Hepatocyte (in vitro differentiated cells): ENCODE measurements around the gene CALU. TPM values are rescaled to one million over a fixed set of nuclear protein-coding genes. Genes with fewer than 3 reads are reported as not detected.

Experiments used
- DNase-seq: peaks from one replicate; pipeline ENCODE4 v3.0.0-alpha.2; 2016; ENCODE audit warnings: low spot score
- H2AFZ ChIP-seq: fragments of 200-600 bp; sonication (generic); 2 replicates; pipeline ENCODE4 v1.6.0; 2016; ENCODE audit warnings: antibody characterized with exemption, mild to moderate bottlenecking
- H3K27ac ChIP-seq: fragments of 200-600 bp; sonication (generic); 2 replicates; pipeline ENCODE4 v1.5.1; 2016; ENCODE audit warnings: mild to moderate bottlenecking
- H3K27me3 ChIP-seq: fragments of 200-600 bp; sonication (generic); 2 replicates; pipeline ENCODE4 v1.6.1; 2016
- H3K36me3 ChIP-seq: fragments of 200-600 bp; sonication (generic); replicated peaks from 2 replicates; pipeline ENCODE4 v1.5.1; 2016; ENCODE audit warnings: low read depth; ENCODE audit not compliant: insufficient read depth
- H3K4me1 ChIP-seq: fragments of 200-600 bp; sonication (generic); 2 replicates; pipeline ENCODE4 v1.5.1; 2016; ENCODE audit warnings: mild to moderate bottlenecking, moderate library complexity; ENCODE audit not compliant: insufficient read depth
- H3K4me2 ChIP-seq: fragments of 200-600 bp; sonication (generic); 2 replicates; pipeline ENCODE4 v1.6.0; 2016
- H3K4me3 ChIP-seq: fragments of 200-600 bp; sonication (generic); 2 replicates; pipeline ENCODE4 v1.5.1; 2016; ENCODE audit warnings: mild to moderate bottlenecking
- H3K79me2 ChIP-seq: fragments of 200-600 bp; sonication (generic); 2 replicates; pipeline ENCODE4 v1.6.0; 2017; ENCODE audit warnings: mild to moderate bottlenecking
- H3K9me2 ChIP-seq: fragments of 200-600 bp; sonication (generic); replicated peaks from 2 replicates; pipeline ENCODE4 v1.6.0; 2017; ENCODE audit warnings: mild to moderate bottlenecking; ENCODE audit not compliant: insufficient read depth
- H3K9me3 ChIP-seq: fragments of 200-600 bp; sonication (generic); 2 replicates; pipeline ENCODE4 v1.5.1; 2016; ENCODE audit warnings: low read depth, mild to moderate bottlenecking
- H4K20me1 ChIP-seq: fragments of 200-600 bp; sonication (generic); 2 replicates; pipeline ENCODE4 v1.6.0; 2016; ENCODE audit warnings: mild to moderate bottlenecking; ENCODE audit not compliant: insufficient read depth, poor library complexity, severe bottlenecking
- EZH2 ChIP-seq: fragments of 200-600 bp; sonication (generic); IDR thresholded peaks from 2 replicates; pipeline ENCODE4 v1.6.1; 2016; ENCODE audit warnings: antibody characterized with exemption, mild to moderate bottlenecking, borderline replicate concordance
- EZH2phosphoT487 ChIP-seq: fragments of 200-600 bp; sonication (generic); IDR thresholded peaks from one replicate; pipeline ENCODE4 v1.6.1; 2018; ENCODE audit warnings: antibody characterized with exemption, mild to moderate bottlenecking, low read depth, moderate library complexity; ENCODE audit not compliant: unreplicated experiment, severe bottlenecking
- WGBS: methylation state at CpG from one replicate; pipeline ENCODE4 v1.1.6; 2016; ENCODE audit warnings: low lambda C conversion rate; ENCODE audit errors: missing lambda C conversion rate; 5-methylcytosine and 5-hydroxymethylcytosine counted together
- polyA plus RNA-seq: library from polyadenylated mRNA; unstranded; fragments of >200 nt; fragmentation: Nextera tagmentation; extraction: Ambion mirVana; gene quantifications from 2 replicates; pipeline ENCODE4 v1.2.1, GENCODE V29; 2016
- total RNA-seq: library from RNA; depleted of rRNA; stranded (reverse); fragments of >200 nt; gene quantifications from 2 replicates; pipeline ENCODE4 v1.2.3, GENCODE V29; 2014
- TF ChIP-seq, protein P1 (sequence below): fragments of 200-600 bp; sonication (generic); IDR thresholded peaks from 2 replicates; pipeline ENCODE4 v1.5.1; 2016; ENCODE audit warnings: antibody characterized with exemption, mild to moderate bottlenecking; ENCODE audit not compliant: poor library complexity

Gene CALU
- total and polyA plus RNA-seq, 2 experiments from 2014 or later: 248 to 291 TPM

DNA sequence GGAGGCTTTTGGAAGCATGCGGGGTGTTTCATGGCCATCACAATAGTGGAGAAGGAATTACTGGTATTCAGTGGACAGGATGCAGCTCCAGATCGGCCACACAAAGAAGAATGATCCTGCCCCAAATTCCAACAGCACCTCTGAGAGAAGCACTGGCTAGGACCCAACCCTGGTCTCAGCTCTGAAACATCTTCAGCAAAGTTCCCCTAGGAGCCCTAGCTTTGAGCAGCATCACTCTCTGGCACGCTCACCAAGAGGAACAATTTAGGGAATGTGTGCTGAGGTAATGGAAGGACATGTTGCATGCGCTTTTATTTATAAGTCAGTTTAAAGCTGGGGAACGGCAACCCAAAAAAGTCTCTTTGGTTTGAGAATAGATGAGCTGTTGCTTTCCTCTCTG is 42.0 kb downstream of the CALU start:
- no peak overlapping the region for H3K4me3 ChIP-seq
- H3K36me3 ChIP-seq: no peaks in the 10 kb centered on the region
- WGBS: 92% methylated on average over 5 of the region's 5 CpGs
- DNase-seq: no peak
- no peak overlapping the region for H2AFZ ChIP-seq
- no peak overlapping the region for H3K27ac ChIP-seq
- no peaks in the 10 kb centered on the region for H4K20me1 ChIP-seq
- TF ChIP-seq EZH2phosphoT487 (no peak), EZH2 (no peak)
- TF ChIP-seq, protein P1, sequence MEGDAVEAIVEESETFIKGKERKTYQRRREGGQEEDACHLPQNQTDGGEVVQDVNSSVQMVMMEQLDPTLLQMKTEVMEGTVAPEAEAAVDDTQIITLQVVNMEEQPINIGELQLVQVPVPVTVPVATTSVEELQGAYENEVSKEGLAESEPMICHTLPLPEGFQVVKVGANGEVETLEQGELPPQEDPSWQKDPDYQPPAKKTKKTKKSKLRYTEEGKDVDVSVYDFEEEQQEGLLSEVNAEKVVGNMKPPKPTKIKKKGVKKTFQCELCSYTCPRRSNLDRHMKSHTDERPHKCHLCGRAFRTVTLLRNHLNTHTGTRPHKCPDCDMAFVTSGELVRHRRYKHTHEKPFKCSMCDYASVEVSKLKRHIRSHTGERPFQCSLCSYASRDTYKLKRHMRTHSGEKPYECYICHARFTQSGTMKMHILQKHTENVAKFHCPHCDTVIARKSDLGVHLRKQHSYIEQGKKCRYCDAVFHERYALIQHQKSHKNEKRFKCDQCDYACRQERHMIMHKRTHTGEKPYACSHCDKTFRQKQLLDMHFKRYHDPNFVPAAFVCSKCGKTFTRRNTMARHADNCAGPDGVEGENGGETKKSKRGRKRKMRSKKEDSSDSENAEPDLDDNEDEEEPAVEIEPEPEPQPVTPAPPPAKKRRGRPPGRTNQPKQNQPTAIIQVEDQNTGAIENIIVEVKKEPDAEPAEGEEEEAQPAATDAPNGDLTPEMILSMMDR: no peak
- no peaks in the 10 kb centered on the region for H3K79me2 ChIP-seq
- no peak overlapping the region for H3K4me2 ChIP-seq
- H3K4me1 ChIP-seq: peaks cover 5% of the 10 kb centered on the region
- no peaks in the 10 kb centered on the region for H3K27me3 ChIP-seq
- H3K9me3 ChIP-seq: peaks cover 3% of the 10 kb centered on the region
- H3K9me2 ChIP-seq: no peaks in the 10 kb centered on the region

DNA sequence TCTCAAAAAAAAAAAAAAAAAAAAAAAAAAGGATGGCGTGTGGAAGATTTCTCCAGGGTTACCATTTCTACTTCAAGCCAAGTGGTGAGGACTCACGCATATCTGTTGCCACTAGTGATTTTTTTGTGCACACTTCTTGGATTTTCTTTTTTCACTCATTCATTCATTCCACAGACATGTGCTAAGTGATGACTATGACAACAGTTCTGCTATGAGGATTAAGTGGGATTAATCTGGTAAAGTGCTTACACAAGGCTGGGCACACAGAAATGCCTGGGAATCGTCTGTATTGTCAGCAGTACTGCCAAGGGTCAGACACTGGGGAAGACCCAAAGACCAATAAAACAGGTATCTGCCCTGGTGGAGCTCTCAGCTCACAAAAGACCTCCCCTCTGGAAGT is 42.7 kb downstream of the CALU start:
- Histone ChIP-seq H3K36me3 (no peaks in the 10 kb centered on the region), H4K20me1 (no peaks in the 10 kb centered on the region), H3K79me2 (no peaks in the 10 kb centered on the region), H3K9me2 (no peaks in the 10 kb centered on the region), H3K4me2 (no peak overlapping the region), H2AFZ (no peak overlapping the region), H3K27ac (no peak overlapping the region), H3K4me1 (peaks cover 5% of the 10 kb centered on the region), H3K9me3 (peaks cover 3% of the 10 kb centered on the region), H3K27me3 (no peaks in the 10 kb centered on the region), H3K4me3 (no peak overlapping the region)
- DNase-seq: no peak
- TF ChIP-seq EZH2phosphoT487: no peak
- TF ChIP-seq, protein P1: no peak
- no peak for TF ChIP-seq EZH2
- WGBS: 69% methylated on average over 3 of the region's 3 CpGs

DNA sequence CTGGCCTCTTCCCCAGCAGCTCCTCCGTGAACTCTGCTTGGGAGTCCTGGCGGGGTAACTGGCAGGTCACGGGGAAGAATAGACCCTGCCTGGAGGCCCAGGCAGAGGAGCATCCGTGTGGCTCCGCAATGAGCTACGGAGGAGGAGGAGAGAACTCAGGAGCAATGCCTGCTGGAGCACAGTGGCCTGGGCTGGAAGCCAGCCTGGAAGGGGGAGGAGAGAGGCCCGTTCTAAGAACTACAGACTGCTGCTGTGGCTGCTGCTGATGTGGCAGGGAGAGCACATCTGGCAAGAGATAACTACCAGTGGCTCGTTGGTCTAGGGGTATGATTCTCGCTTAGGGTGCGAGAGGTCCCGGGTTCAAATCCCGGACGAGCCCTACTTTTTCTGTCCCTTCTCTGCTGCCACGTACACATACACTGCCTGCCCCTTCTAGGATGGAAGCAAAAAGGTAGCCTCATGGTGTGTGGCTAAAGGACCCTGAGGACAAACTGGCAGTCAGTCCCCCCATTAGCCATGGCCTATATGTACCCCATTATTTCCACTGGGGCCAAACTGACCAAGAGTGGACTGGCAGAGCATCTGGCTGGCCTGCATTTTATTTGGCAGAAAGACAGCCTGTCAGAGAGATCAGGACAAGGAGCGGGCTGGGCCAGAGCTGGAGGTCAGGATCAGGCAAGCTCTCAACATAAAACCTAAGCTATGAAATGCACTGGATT is 44.1 kb downstream of the CALU start:
- TF ChIP-seq EZH2phosphoT487 (no peak), EZH2 (no peak)
- TF ChIP-seq, protein P1: no peak
- H2AFZ ChIP-seq: no peak overlapping the region
- no peaks in the 10 kb centered on the region for H3K36me3 ChIP-seq
- H3K9me2 ChIP-seq: no peaks in the 10 kb centered on the region
- H4K20me1 ChIP-seq: no peaks in the 10 kb centered on the region
- peak overlapping the region; percentile 53 for H3K4me2 ChIP-seq
- WGBS: 19% methylated on average over 15 of the region's 15 CpGs
- H3K27me3 ChIP-seq: no peaks in the 10 kb centered on the region
- H3K4me1 ChIP-seq: peaks cover 5% of the 10 kb centered on the region
- H3K9me3 ChIP-seq: no peaks in the 10 kb centered on the region
- no peak overlapping the region for H3K27ac ChIP-seq
- no peak overlapping the region for H3K4me3 ChIP-seq
- no peaks in the 10 kb centered on the region for H3K79me2 ChIP-seq
- DNase-seq: peak; percentile 86
